PFSK-1 (cell line): ENCODE results near the gene HBP1.

Experiments
- FOXP2 ChIP-seq: optimal IDR thresholded peaks from 2 replicates; pipeline ENCODE3; 2011; ENCODE audit warnings: borderline replicate concordance, control low read depth, inconsistent platforms; ENCODE audit not compliant: insufficient read depth; ENCODE audit errors: extremely low read length, extremely low read depth
- POLR2AphosphoS5 ChIP-seq: IDR thresholded peaks from 2 replicates; pipeline ENCODE4 v1.6.1; 2012; ENCODE audit warnings: low read depth, mild to moderate bottlenecking, control low read depth, low read length, moderate library complexity
- SIN3A ChIP-seq: IDR thresholded peaks from 2 replicates; pipeline ENCODE4 v1.6.1; 2012; ENCODE audit warnings: mild to moderate bottlenecking, low read length, moderate library complexity, borderline replicate concordance; ENCODE audit not compliant: insufficient read depth
- TAF1 ChIP-seq: IDR thresholded peaks from 2 replicates; pipeline ENCODE4 v1.6.1; 2012; ENCODE audit warnings: low read length, control low read depth, borderline replicate concordance; ENCODE audit not compliant: insufficient read depth
- TF ChIP-seq, protein P1 (sequence below), 2 experiments: IDR thresholded peaks; 2 replicates each; pipeline versions ENCODE4 v1.6.1 to v1.8.0; 2011 to 2012; ENCODE audit warnings: low read depth in 2 of 2, low read length in 2 of 2, control low read depth in 1 of 2, inconsistent platforms in 1 of 2, mild to moderate bottlenecking in 1 of 2, moderate library complexity in 1 of 2; ENCODE audit not compliant: insufficient read depth in 1 of 2

The HBP1 gene

DNA sequence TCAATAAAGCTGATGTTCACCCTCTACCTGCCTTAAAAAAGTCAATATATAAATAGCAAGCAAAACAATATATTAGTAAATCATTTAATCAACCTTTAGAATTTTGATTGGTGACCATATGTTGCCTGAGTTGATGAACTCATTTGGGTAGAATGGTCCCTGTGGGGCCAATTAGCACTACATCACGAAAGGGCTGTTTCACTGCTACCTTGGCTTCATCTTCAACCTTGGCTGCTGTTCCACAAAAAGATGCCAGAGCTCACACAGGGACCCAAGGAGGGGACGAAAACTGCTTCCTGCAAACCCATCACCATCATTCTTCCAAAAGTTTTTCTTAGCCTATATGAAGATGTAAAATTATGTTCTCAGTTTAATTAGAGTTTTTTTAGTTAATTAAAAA lies 35.4 kb upstream of the HBP1 start:
- TF ChIP-seq FOXP2 (no peak), POLR2AphosphoS5 (no peak), SIN3A (no peak), TAF1 (no peak)
- TF ChIP-seq, protein P1, sequence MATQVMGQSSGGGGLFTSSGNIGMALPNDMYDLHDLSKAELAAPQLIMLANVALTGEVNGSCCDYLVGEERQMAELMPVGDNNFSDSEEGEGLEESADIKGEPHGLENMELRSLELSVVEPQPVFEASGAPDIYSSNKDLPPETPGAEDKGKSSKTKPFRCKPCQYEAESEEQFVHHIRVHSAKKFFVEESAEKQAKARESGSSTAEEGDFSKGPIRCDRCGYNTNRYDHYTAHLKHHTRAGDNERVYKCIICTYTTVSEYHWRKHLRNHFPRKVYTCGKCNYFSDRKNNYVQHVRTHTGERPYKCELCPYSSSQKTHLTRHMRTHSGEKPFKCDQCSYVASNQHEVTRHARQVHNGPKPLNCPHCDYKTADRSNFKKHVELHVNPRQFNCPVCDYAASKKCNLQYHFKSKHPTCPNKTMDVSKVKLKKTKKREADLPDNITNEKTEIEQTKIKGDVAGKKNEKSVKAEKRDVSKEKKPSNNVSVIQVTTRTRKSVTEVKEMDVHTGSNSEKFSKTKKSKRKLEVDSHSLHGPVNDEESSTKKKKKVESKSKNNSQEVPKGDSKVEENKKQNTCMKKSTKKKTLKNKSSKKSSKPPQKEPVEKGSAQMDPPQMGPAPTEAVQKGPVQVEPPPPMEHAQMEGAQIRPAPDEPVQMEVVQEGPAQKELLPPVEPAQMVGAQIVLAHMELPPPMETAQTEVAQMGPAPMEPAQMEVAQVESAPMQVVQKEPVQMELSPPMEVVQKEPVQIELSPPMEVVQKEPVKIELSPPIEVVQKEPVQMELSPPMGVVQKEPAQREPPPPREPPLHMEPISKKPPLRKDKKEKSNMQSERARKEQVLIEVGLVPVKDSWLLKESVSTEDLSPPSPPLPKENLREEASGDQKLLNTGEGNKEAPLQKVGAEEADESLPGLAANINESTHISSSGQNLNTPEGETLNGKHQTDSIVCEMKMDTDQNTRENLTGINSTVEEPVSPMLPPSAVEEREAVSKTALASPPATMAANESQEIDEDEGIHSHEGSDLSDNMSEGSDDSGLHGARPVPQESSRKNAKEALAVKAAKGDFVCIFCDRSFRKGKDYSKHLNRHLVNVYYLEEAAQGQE (IDR thresholded peaks at IDR 0.05; ENCODE audit: insufficient read depth in 1 of 2, low read depth in 2 of 2, low read length in 2 of 2) = no peak

- no peak for TF ChIP-seq TAF1
- no peak for TF ChIP-seq SIN3A
- TF ChIP-seq, protein P1 (IDR thresholded peaks at IDR 0.05; ENCODE audit: insufficient read depth in 1 of 2, low read depth in 2 of 2, low read length in 2 of 2) = no peak
- TF ChIP-seq FOXP2 = no peak
- TF ChIP-seq POLR2AphosphoS5 = no peak
Observed at GRCh38 chr7:107138696-107139420, 29.9 kb upstream of the HBP1 start.

- TF ChIP-seq POLR2AphosphoS5 = no peak
- no peak for TF ChIP-seq FOXP2
- TF ChIP-seq, protein P1 (IDR thresholded peaks at IDR 0.05; ENCODE audit: insufficient read depth in 1 of 2, low read depth in 2 of 2, low read length in 2 of 2) = no peak
- no peak for TF ChIP-seq TAF1
- no peak for TF ChIP-seq SIN3A
Observed at GRCh38 chr7:107145067-107145838, 23.6 kb upstream of the HBP1 start.

DNA sequence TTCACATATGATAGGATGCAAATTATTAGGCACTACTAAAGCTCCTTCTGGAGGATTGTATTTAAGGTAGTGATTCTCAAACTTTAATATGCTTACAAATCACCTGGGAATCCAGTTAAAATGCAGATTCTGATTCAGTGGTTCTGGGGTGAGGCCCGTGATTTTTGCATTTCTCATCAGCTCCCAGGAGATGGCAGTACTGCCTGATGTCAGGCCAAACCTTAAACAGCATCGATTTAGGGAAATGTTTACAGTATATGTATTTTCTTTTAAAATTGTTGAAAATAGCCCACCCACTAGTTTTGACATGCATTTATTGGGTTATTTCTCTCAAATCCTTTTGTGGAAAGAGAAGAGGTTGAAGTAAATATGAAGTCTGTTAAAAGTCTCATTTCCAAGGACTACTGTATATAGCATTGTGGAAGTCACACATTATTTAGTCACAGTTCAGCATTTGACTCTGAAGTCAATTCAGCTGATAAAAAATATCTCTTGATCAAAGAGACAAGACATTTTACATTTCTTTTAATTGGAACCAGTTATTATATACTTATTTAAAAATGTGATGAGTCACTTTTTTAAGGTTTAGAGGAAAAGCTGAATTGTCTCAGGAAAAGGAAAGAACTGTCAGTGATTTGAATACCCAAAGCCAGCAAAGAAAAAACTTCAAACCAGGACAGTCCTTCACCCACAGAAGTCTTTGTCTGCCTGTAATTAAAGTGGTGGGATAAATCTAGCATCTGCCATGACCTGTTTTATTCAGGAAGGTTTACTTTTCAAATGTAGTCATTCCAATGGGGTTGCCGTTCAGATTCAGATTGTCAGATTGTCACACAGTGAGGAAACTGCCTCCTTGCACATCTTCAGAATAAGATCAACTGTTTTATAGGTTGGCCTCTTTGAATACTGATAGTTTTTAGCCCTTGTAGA lies 21.1 kb upstream of the HBP1 start:
- TF ChIP-seq, protein P1 (IDR thresholded peaks at IDR 0.05; ENCODE audit: insufficient read depth in 1 of 2, low read depth in 2 of 2, low read length in 2 of 2) = no peak
- TF ChIP-seq POLR2AphosphoS5 (no peak), TAF1 (no peak), FOXP2 (no peak), SIN3A (no peak)
